Fibroblast of lung (primary cell): Measurements from ENCODE around the gene SORCS3. TPM values are rescaled to one million over a fixed set of nuclear protein-coding genes. Genes with fewer than 3 reads are reported as not detected.

Experiments used
- DNase-seq, 2 donors: peaks; one replicate each; pipeline versions ENCODE4 v3.0.0 to v3.0.0-alpha.2; 2010; ENCODE audit warnings: low read depth in 2 of 2
- H2AFZ ChIP-seq: 2 replicates; pipeline ENCODE4 v1.5.1; 2012; ENCODE audit warnings: low read length, control low read depth, inconsistent platforms
- H3K27ac ChIP-seq: 2 replicates; pipeline ENCODE4 v1.5.1; 2011; ENCODE audit warnings: low read length, control low read depth; ENCODE audit not compliant: insufficient read depth
- H3K27me3 ChIP-seq: 2 replicates; pipeline ENCODE4 v1.5.1; 2011; ENCODE audit warnings: mild to moderate bottlenecking, low read length; ENCODE audit not compliant: control insufficient read depth, insufficient read depth
- H3K36me3 ChIP-seq: 2 replicates; pipeline ENCODE4 v1.5.1; 2011; ENCODE audit warnings: low read length; ENCODE audit not compliant: control insufficient read depth, insufficient read depth
- H3K4me1 ChIP-seq: 2 replicates; pipeline ENCODE4 v1.5.1; 2011; ENCODE audit warnings: low read length; ENCODE audit not compliant: control insufficient read depth, insufficient read depth; ENCODE audit errors: extremely low read depth
- H3K4me2 ChIP-seq: 2 replicates; pipeline ENCODE4 v1.5.1; 2011; ENCODE audit warnings: low read length, control low read depth; ENCODE audit not compliant: insufficient read depth; ENCODE audit errors: extremely low read depth
- H3K4me3 ChIP-seq, 4 experiments: fragments of 200-600 bp in 1 of 4; sonication (generic) in 1 of 4; replicated peaks in 1 of 4; 2 replicates each; pipeline ENCODE4 v1.5.1; 2011 to 2016; ENCODE audit warnings: low read length in 4 of 4, low read depth in 3 of 4, mild to moderate bottlenecking in 3 of 4, control low read depth in 2 of 4, inconsistent platforms in 1 of 4, mixed read lengths in 1 of 4; ENCODE audit not compliant: insufficient read depth in 1 of 4; ENCODE audit errors: control extremely low read depth in 1 of 4
- H3K79me2 ChIP-seq: 2 replicates; pipeline ENCODE4 v1.5.1; 2012; ENCODE audit warnings: mild to moderate bottlenecking, low read length, inconsistent platforms; ENCODE audit not compliant: control insufficient read depth, insufficient read depth
- H3K9ac ChIP-seq: 2 replicates; pipeline ENCODE4 v1.5.1; 2011; ENCODE audit warnings: mild to moderate bottlenecking, low read length, control low read depth; ENCODE audit not compliant: insufficient read depth
- H3K9me3 ChIP-seq: 2 replicates; pipeline ENCODE4 v1.5.1; 2012; ENCODE audit warnings: low read depth, low read length; ENCODE audit not compliant: control insufficient read depth, insufficient read depth
- H4K20me1 ChIP-seq: 2 replicates; pipeline ENCODE4 v1.5.1; 2011; ENCODE audit warnings: low read length; ENCODE audit not compliant: control insufficient read depth, insufficient read depth; ENCODE audit errors: extremely low read depth
- EZH2 ChIP-seq: IDR thresholded peaks from 2 replicates; pipeline ENCODE4 v1.5.1; 2012; ENCODE audit warnings: low read length, control low read depth, mild to moderate bottlenecking; ENCODE audit errors: missing control alignments
- polyA plus RNA-seq, 2 donors: library from polyadenylated mRNA; depleted of rRNA in 1 of 2; stranded (reverse) in 1 of 2; unstranded in 1 of 2; fragments of >200 nt; gene quantifications; 2 replicates each; pipeline ENCODE4 v1.2.1, GENCODE V29; 2011 to 2012; ENCODE audit warnings: missing spikeins in 1 of 2
- total RNA-seq: library from RNA; depleted of rRNA; stranded (reverse); fragments of >200 nt; gene quantifications from 2 replicates; pipeline ENCODE4 v1.2.1, GENCODE V29; 2014
- TF ChIP-seq, protein P1 (sequence below), 2 donors: IDR thresholded peaks in 1 of 2; conservative IDR thresholded peaks in 1 of 2; 1 replicate in 1 of 2; 2 replicates in 1 of 2; pipeline ENCODE4 v1.5.1; 2011 to 2012; ENCODE audit warnings: low read length in 2 of 2, control low read depth in 1 of 2, inconsistent platforms in 1 of 2, low read depth in 1 of 2, mild to moderate bottlenecking in 1 of 2

SORCS3 gene
- total and polyA plus RNA-seq, 2 donors (not counting 1 experiment from before 2014, with no cell fraction given): not detected

DNA sequence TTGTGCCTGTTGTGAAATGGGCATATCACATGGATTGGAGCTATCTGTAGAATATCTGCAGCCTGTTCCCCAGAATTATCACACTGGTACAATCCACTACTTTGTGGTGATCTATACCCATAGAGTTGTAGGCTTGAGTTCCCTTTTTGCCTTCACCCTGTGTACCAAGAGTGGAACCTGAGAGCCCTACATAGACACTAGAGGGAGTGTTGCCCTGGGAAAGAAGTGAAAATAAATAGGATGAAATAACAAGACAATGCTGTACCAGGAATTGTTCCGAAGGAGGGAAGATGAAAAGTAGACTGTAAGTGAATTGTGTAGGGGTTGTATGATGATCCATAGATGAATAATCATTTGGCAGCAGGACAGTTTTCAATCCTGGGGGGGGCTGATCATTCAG is 9.0 kb downstream of the SORCS3 start:
- DNase-seq: no peak
- Histone ChIP-seq H3K27ac (no peak overlapping the region), H3K36me3 (no peaks in the 10 kb centered on the region), H3K27me3 (no peaks in the 10 kb centered on the region), H3K79me2 (no peaks in the 10 kb centered on the region), H4K20me1 (no peaks in the 10 kb centered on the region), H3K4me2 (no peak overlapping the region), H3K4me3 (no peak overlapping the region), H3K9me3 (no peaks in the 10 kb centered on the region), H3K9ac (no peak overlapping the region), H3K4me1 (no peaks in the 10 kb centered on the region), H2AFZ (no peak overlapping the region)
- TF ChIP-seq EZH2: no peak
- TF ChIP-seq, protein P1, sequence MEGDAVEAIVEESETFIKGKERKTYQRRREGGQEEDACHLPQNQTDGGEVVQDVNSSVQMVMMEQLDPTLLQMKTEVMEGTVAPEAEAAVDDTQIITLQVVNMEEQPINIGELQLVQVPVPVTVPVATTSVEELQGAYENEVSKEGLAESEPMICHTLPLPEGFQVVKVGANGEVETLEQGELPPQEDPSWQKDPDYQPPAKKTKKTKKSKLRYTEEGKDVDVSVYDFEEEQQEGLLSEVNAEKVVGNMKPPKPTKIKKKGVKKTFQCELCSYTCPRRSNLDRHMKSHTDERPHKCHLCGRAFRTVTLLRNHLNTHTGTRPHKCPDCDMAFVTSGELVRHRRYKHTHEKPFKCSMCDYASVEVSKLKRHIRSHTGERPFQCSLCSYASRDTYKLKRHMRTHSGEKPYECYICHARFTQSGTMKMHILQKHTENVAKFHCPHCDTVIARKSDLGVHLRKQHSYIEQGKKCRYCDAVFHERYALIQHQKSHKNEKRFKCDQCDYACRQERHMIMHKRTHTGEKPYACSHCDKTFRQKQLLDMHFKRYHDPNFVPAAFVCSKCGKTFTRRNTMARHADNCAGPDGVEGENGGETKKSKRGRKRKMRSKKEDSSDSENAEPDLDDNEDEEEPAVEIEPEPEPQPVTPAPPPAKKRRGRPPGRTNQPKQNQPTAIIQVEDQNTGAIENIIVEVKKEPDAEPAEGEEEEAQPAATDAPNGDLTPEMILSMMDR (conservative IDR thresholded peaks at IDR 0.05 in 1 of 2, IDR thresholded peaks at IDR 0.05 in 1 of 2; ENCODE audit: low read depth in 1 of 2, low read length in 2 of 2): no peak

DNA sequence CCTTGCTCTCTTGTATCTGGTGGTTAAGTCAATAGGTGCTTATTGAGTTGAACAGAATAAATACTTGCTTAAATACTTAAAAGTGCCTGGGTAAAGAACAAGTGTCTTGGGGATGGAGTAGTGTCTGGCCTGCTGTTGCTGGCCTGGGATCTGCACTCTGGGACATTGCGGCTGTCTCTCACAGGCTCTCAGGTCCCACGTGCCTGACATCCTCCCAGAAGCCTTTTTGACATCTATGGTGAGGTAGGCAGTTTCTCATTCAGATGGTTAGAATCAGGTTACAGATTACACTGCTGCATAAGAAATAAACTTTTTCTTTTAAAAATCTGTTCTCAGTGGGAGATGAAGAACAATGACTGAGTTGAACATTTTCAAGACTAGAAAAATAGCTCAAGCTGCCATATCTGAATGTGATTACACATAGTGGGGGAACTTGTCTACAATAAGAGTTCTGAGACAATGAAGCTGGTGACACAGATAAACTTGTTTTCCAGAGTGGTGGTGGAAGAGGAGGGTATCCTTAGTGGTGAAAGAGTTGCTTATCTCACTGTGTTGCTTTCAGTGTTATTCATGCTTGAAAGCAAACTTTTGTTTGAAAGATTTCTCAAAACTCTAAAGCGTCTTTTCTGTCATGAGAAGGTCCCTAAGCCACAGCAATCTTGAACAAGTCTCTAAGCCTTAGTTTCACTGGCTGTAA is 9.7 kb downstream of the SORCS3 start:
- no peak for DNase-seq
- H4K20me1 ChIP-seq: no peaks in the 10 kb centered on the region
- no peak overlapping the region for H2AFZ ChIP-seq

DNA sequence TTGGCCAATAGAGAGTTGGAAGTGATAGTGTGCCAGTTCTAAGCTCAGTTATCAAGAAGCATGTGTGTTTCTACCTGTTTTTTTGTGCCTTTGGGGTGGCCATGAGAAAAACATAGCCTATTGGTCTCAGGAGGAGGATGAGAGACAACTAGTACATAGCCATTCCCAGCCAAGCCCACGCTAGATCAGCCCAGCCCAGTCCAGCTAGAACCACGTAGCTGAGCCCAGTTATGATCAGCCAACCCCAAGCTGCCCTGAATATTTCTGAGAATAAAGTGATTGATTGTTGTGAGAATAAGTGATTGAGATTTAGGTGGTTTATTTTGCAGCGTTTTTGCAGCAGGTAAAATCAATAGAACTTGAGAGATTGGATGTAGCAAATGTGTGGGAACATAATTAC is 15.9 kb downstream of the SORCS3 start:
- no peak for DNase-seq
- Histone ChIP-seq H3K27ac (no peak overlapping the region), H3K4me3 (no peak overlapping the region), H2AFZ (no peak overlapping the region), H3K4me1 (no peaks in the 10 kb centered on the region), H4K20me1 (no peaks in the 10 kb centered on the region), H3K9me3 (no peaks in the 10 kb centered on the region), H3K79me2 (no peaks in the 10 kb centered on the region), H3K27me3 (no peaks in the 10 kb centered on the region), H3K36me3 (no peaks in the 10 kb centered on the region), H3K4me2 (no peak overlapping the region), H3K9ac (no peak overlapping the region)
- no peak for TF ChIP-seq EZH2
- TF ChIP-seq, protein P1 (conservative IDR thresholded peaks at IDR 0.05 in 1 of 2, IDR thresholded peaks at IDR 0.05 in 1 of 2; ENCODE audit: low read depth in 1 of 2, low read length in 2 of 2): no peak

More for the DNA sequence above, 9.7 kb downstream of the SORCS3 start:
- Histone ChIP-seq H3K36me3 (no peaks in the 10 kb centered on the region), H3K4me2 (no peak overlapping the region), H3K4me1 (no peaks in the 10 kb centered on the region), H3K9ac (no peak overlapping the region), H3K79me2 (no peaks in the 10 kb centered on the region), H3K4me3 (no peak overlapping the region), H3K27ac (no peak overlapping the region), H3K9me3 (no peaks in the 10 kb centered on the region), H3K27me3 (no peaks in the 10 kb centered on the region)
- TF ChIP-seq EZH2: no peak
- TF ChIP-seq, protein P1 (conservative IDR thresholded peaks at IDR 0.05 in 1 of 2, IDR thresholded peaks at IDR 0.05 in 1 of 2; ENCODE audit: low read depth in 1 of 2, low read length in 2 of 2): no peak
